Measurements from ENCODE around the gene ADRA2C. TPM values are rescaled to one million over a fixed set of nuclear protein-coding genes. Genes with fewer than 3 reads are reported as not detected.

ADRA2C gene
- total and polyA plus RNA-seq, 2 experiments from 2014 or later = 3.0 to 16.6 TPM

DNA sequence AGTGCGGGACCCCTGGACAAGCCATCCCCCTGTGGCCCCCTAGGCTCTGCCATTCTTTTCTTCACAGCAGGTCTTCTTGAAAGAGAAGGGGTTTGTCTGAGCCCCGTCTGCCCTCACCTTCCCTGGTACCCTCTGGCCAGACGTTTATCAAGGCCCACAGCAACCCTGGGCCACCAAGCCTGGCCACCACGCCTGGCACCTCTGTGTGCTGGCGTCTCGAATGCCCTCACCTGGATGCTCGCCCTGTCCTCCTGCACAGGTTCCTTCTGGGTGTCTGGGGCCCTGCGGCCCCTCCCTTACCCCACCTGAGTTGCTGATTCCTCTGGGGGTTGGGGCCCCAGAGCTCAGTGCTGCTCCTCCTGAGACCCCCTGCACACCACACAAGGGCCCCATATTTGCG lies 25.1 kb downstream of the ADRA2C start (continued):
- TF ChIP-seq, protein P1, sequence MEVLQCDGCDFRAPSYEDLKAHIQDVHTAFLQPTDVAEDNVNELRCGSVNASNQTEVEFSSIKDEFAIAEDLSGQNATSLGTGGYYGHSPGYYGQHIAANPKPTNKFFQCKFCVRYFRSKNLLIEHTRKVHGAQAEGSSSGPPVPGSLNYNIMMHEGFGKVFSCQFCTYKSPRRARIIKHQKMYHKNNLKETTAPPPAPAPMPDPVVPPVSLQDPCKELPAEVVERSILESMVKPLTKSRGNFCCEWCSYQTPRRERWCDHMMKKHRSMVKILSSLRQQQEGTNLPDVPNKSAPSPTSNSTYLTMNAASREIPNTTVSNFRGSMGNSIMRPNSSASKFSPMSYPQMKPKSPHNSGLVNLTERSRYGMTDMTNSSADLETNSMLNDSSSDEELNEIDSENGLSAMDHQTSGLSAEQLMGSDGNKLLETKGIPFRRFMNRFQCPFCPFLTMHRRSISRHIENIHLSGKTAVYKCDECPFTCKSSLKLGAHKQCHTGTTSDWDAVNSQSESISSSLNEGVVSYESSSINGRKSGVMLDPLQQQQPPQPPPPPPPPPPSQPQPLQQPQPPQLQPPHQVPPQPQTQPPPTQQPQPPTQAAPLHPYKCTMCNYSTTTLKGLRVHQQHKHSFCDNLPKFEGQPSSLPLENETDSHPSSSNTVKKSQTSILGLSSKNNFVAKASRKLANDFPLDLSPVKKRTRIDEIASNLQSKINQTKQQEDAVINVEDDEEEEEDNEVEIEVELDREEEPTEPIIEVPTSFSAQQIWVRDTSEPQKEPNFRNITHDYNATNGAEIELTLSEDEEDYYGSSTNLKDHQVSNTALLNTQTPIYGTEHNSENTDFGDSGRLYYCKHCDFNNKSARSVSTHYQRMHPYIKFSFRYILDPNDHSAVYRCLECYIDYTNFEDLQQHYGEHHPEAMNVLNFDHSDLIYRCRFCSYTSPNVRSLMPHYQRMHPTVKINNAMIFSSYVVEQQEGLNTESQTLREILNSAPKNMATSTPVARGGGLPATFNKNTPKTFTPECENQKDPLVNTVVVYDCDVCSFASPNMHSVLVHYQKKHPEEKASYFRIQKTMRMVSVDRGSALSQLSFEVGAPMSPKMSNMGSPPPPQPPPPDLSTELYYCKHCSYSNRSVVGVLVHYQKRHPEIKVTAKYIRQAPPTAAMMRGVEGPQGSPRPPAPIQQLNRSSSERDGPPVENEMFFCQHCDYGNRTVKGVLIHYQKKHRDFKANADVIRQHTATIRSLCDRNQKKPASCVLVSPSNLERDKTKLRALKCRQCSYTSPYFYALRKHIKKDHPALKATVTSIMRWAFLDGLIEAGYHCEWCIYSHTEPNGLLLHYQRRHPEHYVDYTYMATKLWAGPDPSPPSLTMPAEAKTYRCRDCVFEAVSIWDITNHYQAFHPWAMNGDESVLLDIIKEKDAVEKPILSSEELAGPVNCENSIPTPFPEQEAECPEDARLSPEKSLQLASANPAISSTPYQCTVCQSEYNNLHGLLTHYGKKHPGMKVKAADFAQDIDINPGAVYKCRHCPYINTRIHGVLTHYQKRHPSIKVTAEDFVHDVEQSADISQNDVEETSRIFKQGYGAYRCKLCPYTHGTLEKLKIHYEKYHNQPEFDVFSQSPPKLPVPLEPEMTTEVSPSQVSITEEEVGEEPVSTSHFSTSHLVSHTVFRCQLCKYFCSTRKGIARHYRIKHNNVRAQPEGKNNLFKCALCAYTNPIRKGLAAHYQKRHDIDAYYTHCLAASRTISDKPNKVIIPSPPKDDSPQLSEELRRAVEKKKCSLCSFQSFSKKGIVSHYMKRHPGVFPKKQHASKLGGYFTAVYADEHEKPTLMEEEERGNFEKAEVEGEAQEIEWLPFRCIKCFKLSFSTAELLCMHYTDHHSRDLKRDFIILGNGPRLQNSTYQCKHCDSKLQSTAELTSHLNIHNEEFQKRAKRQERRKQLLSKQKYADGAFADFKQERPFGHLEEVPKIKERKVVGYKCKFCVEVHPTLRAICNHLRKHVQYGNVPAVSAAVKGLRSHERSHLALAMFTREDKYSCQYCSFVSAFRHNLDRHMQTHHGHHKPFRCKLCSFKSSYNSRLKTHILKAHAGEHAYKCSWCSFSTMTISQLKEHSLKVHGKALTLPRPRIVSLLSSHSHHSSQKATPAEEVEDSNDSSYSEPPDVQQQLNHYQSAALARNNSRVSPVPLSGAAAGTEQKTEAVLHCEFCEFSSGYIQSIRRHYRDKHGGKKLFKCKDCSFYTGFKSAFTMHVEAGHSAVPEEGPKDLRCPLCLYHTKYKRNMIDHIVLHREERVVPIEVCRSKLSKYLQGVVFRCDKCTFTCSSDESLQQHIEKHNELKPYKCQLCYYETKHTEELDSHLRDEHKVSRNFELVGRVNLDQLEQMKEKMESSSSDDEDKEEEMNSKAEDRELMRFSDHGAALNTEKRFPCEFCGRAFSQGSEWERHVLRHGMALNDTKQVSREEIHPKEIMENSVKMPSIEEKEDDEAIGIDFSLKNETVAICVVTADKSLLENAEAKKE (CRISPR knock-in tag; IDR thresholded peaks at IDR 0.05) = no peak
- no peak for TF ChIP-seq EZH2phosphoT487 (IDR thresholded peaks at IDR 0.05; ENCODE audit: unreplicated experiment)
- no peak for TF ChIP-seq CREB1 (CRISPR knock-in tag; IDR thresholded peaks at IDR 0.05; ENCODE audit: low read depth)
- no peak for TF ChIP-seq ZNF114 (CRISPR knock-in tag; IDR thresholded peaks at IDR 0.05)

DNA sequence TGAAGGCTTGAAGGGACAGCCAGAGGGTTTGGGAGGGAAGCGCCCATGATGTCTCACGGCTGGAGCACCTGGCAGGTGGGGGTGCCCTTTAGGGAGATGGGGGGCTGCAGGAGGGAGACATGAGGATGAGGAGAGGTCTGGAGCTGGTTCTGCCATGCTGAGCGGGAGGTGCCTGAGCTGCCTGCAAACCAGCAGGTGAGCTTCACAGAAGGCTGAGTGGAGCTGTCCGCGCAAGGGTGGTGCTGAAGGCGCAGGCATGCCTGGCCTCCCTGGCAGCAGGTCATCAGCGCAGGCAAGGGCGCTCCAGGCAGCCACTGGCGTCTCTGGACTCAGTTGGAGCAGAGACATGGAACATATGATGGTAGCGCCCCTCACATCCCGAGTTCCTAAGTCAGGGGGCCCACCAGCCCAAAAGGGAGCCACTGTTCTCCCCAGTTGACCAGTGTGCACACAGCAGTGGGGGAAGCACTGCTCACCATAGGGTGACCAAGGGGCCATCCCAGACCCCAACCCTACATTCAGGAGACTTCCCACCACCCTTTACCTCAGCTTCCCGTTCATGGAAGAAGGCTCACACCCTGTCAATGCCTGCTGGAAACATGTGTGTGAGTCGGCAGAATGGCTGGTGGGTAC lies 25.8 kb downstream of the ADRA2C start:
- Mint-ChIP-seq H3K9me3 (peaks cover 20% of the 10 kb centered on the region), H3K27me3 (ENCODE audit: insufficient read depth, low read depth, poor library complexity) (peaks cover 6% of the 10 kb centered on the region), H3K4me3 (no peak overlapping the region), H3K27ac (no peak overlapping the region), H3K36me3 (ENCODE audit: low read depth) (0 out of 3 replicates have a peak, but pooled peaks cover 4% of the 10 kb centered on the region), H3K4me1 (peaks cover 4% of the 10 kb centered on the region; the same call in 2 of the 3 replicates)
- Histone ChIP-seq H3K27ac (ENCODE audit: low read depth) (no peak overlapping the region), H3K4me2 (no peak overlapping the region), H3F3A (replicated peaks; ENCODE audit: low read depth) (no peaks in the 10 kb centered on the region), H3K27me3 (ENCODE audit: insufficient read depth) (no peaks in the 10 kb centered on the region), H2AFZ (no peak overlapping the region), H4K20me1 (replicated peaks; ENCODE audit: insufficient read depth) (peaks cover 4% of the 10 kb centered on the region; the same call in 1 of the 2 replicates), H3K36me3 (ENCODE audit: insufficient read depth) (no peaks in the 10 kb centered on the region), H3K79me2 (replicated peaks; ENCODE audit: insufficient read depth) (no peaks in the 10 kb centered on the region), H3K9me2 (ENCODE audit: insufficient read depth) (no peaks in the 10 kb centered on the region), H3K4me3 (no peak overlapping the region), H3K4me1 (ENCODE audit: insufficient read depth) (no peaks in the 10 kb centered on the region)
- no peak for TF ChIP-seq CREB1 (CRISPR knock-in tag; IDR thresholded peaks at IDR 0.05; ENCODE audit: low read depth)
- TF ChIP-seq, protein P2, sequence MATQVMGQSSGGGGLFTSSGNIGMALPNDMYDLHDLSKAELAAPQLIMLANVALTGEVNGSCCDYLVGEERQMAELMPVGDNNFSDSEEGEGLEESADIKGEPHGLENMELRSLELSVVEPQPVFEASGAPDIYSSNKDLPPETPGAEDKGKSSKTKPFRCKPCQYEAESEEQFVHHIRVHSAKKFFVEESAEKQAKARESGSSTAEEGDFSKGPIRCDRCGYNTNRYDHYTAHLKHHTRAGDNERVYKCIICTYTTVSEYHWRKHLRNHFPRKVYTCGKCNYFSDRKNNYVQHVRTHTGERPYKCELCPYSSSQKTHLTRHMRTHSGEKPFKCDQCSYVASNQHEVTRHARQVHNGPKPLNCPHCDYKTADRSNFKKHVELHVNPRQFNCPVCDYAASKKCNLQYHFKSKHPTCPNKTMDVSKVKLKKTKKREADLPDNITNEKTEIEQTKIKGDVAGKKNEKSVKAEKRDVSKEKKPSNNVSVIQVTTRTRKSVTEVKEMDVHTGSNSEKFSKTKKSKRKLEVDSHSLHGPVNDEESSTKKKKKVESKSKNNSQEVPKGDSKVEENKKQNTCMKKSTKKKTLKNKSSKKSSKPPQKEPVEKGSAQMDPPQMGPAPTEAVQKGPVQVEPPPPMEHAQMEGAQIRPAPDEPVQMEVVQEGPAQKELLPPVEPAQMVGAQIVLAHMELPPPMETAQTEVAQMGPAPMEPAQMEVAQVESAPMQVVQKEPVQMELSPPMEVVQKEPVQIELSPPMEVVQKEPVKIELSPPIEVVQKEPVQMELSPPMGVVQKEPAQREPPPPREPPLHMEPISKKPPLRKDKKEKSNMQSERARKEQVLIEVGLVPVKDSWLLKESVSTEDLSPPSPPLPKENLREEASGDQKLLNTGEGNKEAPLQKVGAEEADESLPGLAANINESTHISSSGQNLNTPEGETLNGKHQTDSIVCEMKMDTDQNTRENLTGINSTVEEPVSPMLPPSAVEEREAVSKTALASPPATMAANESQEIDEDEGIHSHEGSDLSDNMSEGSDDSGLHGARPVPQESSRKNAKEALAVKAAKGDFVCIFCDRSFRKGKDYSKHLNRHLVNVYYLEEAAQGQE (IDR thresholded peaks at IDR 0.05; ENCODE audit: unreplicated experiment) = peak; percentile 95
- TF ChIP-seq, protein P3, sequence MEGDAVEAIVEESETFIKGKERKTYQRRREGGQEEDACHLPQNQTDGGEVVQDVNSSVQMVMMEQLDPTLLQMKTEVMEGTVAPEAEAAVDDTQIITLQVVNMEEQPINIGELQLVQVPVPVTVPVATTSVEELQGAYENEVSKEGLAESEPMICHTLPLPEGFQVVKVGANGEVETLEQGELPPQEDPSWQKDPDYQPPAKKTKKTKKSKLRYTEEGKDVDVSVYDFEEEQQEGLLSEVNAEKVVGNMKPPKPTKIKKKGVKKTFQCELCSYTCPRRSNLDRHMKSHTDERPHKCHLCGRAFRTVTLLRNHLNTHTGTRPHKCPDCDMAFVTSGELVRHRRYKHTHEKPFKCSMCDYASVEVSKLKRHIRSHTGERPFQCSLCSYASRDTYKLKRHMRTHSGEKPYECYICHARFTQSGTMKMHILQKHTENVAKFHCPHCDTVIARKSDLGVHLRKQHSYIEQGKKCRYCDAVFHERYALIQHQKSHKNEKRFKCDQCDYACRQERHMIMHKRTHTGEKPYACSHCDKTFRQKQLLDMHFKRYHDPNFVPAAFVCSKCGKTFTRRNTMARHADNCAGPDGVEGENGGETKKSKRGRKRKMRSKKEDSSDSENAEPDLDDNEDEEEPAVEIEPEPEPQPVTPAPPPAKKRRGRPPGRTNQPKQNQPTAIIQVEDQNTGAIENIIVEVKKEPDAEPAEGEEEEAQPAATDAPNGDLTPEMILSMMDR (conservative IDR thresholded peaks at IDR 0.05; ENCODE audit: low read depth in 2 of 2) = no peak
- no peak for TF ChIP-seq EZH2 (IDR thresholded peaks at IDR 0.05; ENCODE audit: low read depth, unreplicated experiment)
- TF ChIP-seq EZH2phosphoT487 (IDR thresholded peaks at IDR 0.05; ENCODE audit: unreplicated experiment) = no peak
- ATAC-seq = peak; percentile 92
- DNase-seq (ENCODE audit: low spot score) = peak; percentile 85

Measured in GM23338 (cell line).